HUES48 (cell line): ENCODE measurements around the gene SCAMP3.

ENCODE experiments used
- H3K27ac ChIP-seq: one replicate; pipeline ENCODE4 v1.7.0; 2013; ENCODE audit warnings: low read depth, low read length, inconsistent platforms
- H3K27me3 ChIP-seq: 2 replicates; pipeline ENCODE4 v1.6.1; 2013; ENCODE audit warnings: mild to moderate bottlenecking, low read length; ENCODE audit not compliant: control insufficient read depth, insufficient read depth
- H3K36me3 ChIP-seq: 2 replicates; pipeline ENCODE4 v1.6.1; 2013; ENCODE audit warnings: low read length; ENCODE audit not compliant: control insufficient read depth, insufficient read depth
- H3K4me1 ChIP-seq: 2 replicates; pipeline ENCODE4 v1.6.1; 2013; ENCODE audit warnings: mild to moderate bottlenecking, low read length; ENCODE audit not compliant: control insufficient read depth, insufficient read depth
- H3K4me3 ChIP-seq: 2 replicates; pipeline ENCODE4 v1.5.1; 2013; ENCODE audit warnings: mild to moderate bottlenecking, low read depth, low read length
- H3K9ac ChIP-seq: 2 replicates; pipeline ENCODE4 v1.6.1; 2013; ENCODE audit warnings: mild to moderate bottlenecking, low read depth, low read length, moderate library complexity
- H3K9me3 ChIP-seq: 2 replicates; pipeline ENCODE4 v1.6.1; 2013; ENCODE audit warnings: low read length; ENCODE audit not compliant: control insufficient read depth, insufficient read depth

The SCAMP3 gene

DNA sequence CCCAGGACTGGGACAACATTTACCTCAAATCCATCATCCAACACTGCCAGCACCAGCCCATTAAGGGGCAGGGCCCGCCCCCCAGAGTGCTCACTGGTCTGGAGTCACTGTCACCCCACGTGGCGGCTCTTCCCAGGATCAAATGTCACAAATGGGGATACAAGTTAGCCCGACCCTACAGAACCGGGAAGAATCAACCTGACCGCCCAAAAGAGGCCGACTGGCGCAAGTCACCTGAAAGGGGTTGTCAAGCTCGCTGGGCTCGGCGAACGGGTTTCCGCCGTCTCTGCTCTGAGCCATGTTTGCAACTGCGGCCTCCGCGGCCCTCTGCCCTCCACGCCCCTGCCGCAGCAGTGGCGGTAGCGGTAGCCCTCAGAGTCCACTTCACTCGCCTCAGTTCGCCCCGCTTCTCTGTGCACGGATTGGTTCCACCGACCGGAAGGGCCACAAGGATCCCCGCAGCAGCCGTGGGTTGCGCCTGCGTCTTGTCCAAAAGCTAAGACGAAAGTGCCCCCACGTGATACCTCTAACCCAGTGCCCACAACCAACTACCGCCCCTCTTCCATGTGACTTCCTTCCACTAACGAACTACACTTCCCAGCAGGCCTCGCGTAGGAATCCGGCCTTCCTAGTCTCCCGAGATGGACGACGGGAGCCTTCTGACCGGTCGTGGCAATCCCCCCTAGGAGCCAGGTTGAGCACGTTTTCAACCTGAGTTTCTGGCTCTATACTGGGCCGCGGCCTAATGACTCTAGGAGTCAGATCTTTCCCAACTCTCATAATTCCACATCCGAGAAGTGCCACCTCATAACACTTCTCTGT lies at the start of gene SCAMP3:
Gene SCAMP3 (minus strand): TSS at position 509 of the 822 bp plus-strand sequence. CDS start 209 bp downstream, at position 300.
- Histone ChIP-seq H3K4me1 (peaks cover 8% of the 10 kb centered on the region), H3K27me3 (no peaks in the 10 kb centered on the region), H3K9me3 (no peaks in the 10 kb centered on the region), H3K4me3 (peak within 1 kb of the TSS; percentile 77), H3K27ac (peak within 1 kb of the TSS; percentile 92), H3K9ac (peak within 1 kb of the TSS; percentile 75), H3K36me3 (peaks cover 59% of the 10 kb centered on the region)

DNA sequence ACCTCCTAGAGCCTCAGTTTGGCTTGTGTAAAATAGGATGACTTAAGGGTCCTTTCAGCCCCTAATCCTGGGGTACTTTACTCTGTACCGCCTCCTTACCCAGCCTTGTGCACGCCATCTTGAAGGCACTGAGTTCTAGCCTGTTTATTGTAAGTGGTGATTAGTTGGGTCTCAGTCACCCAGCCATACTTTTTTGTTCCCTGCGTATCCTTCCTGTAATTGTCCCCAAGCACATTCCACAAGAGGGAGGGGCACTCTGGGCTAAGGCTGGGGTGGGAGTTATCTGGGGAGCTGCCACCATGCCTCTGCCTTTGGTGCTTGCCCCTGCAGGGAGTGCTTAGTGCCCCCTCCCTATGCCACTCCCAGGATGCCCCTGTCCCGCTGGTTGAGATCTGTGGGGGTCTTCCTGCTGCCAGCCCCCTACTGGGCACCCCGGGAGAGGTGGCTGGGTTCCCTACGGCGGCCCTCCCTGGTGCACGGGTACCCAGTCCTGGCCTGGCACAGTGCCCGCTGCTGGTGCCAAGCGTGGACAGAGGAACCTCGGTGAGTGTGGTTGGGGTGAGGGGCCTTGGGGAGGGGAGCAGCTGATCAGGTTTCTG lies 47.4 kb upstream of the SCAMP3 start:
- Histone ChIP-seq H3K4me3 (peak overlapping the region; percentile 99), H3K36me3 (peaks cover 35% of the 10 kb centered on the region), H3K4me1 (0 out of 2 replicates have a peak, but pooled peaks cover 3% of the 10 kb centered on the region), H3K9ac (peak overlapping the region; percentile 89), H3K9me3 (no peaks in the 10 kb centered on the region), H3K27me3 (0 out of 2 replicates have a peak, but pooled peaks cover 3% of the 10 kb centered on the region), H3K27ac (peak overlapping the region; percentile 97)

- Histone ChIP-seq H3K9ac (peak within 1 kb of the TSS; percentile 89), H3K4me3 (peak within 1 kb of the TSS; percentile 99), H3K36me3 (peaks cover 31% of the 10 kb centered on the region), H3K27ac (peak within 1 kb of the TSS; percentile 97), H3K4me1 (0 out of 2 replicates have a peak, but pooled peaks cover 3% of the 10 kb centered on the region), H3K27me3 (0 out of 2 replicates have a peak, but pooled peaks cover 4% of the 10 kb centered on the region), H3K9me3 (no peaks in the 10 kb centered on the region)
Measured at GRCh38 chr1:155308493-155309422, 46.6 kb upstream of the SCAMP3 start, which contains the start of gene FDPS. Gene FDPS (plus strand): TSS chr1:155308866. CDS start chr1:155309790, 924 bp downstream.

- H3K27ac ChIP-seq: peak overlapping the region; percentile 97
- H3K4me3 ChIP-seq: no peak overlapping the region
- H3K4me1 ChIP-seq: 0 out of 2 replicates have a peak, but pooled peaks cover 3% of the 10 kb centered on the region
- 0 out of 2 replicates have a peak, but pooled peaks cover 4% of the 10 kb centered on the region for H3K27me3 ChIP-seq
- H3K36me3 ChIP-seq: peaks cover 20% of the 10 kb centered on the region
- no peaks in the 10 kb centered on the region for H3K9me3 ChIP-seq
- no peak overlapping the region for H3K9ac ChIP-seq
Measured at GRCh38 chr1:155307247-155307740, 45.1 kb upstream of the SCAMP3 start.

DNA sequence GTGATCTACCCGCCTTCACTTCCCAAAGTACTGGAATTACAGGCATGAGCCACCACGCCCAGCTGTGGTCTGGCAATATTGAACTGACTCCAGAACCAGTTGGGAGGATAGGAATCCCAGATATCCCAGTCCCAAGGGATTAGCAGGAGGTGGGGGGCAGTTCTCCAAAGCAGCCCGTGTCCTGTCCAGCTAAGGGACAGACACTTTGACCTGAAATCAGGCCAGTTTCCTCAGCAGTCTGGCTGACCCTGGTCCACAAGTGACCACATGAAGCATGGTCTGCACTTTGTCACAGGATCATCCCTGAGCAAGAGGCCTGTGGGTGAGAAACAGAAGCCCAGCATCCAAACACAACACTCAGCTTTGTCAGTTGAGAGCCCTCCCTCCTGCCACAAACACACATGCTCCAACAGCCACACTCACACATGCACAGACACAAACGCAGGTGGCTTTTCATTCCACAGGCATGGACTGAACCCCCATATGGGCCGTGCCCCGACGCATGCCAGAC lies 43.8 kb upstream of the SCAMP3 start:
- Histone ChIP-seq H3K9ac (no peak overlapping the region), H3K36me3 (peaks cover 9% of the 10 kb centered on the region), H3K9me3 (no peaks in the 10 kb centered on the region), H3K27me3 (0 out of 2 replicates have a peak, but pooled peaks cover 4% of the 10 kb centered on the region), H3K4me3 (no peak overlapping the region), H3K27ac (no peak overlapping the region), H3K4me1 (0 out of 2 replicates have a peak, but pooled peaks cover 3% of the 10 kb centered on the region)

DNA sequence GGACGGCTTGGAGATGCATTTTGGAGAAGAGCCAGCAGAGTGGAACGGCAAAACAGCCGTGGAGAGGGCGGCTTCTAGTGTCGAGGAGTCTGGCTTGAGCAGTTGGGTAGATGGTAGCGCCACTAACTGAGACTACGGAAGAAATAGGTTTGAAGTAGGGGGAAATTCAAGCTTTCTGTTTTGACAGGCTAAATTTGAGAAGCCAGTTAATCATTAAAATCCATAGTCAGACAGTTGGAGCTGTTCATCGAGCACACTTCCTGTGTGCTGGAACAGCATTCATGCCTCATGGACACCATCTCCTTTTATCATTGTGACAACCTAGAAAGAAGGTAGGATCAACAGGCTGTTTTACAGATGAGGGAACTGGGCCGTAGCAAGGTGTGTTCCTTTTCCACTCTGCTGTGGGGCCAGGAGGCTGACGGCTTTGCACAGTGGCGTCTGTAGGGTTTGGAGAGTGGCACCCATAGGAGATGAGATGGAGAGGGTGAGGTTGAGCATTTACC lies 42.5 kb upstream of the SCAMP3 start:
- H3K4me1 ChIP-seq: 0 out of 2 replicates have a peak, but pooled peaks cover 3% of the 10 kb centered on the region
- no peak overlapping the region for H3K27ac ChIP-seq
- H3K9ac ChIP-seq: no peak overlapping the region
- no peak overlapping the region for H3K4me3 ChIP-seq
- H3K9me3 ChIP-seq: no peaks in the 10 kb centered on the region
- no peaks in the 10 kb centered on the region for H3K36me3 ChIP-seq
- 0 out of 2 replicates have a peak, but pooled peaks cover 4% of the 10 kb centered on the region for H3K27me3 ChIP-seq

DNA sequence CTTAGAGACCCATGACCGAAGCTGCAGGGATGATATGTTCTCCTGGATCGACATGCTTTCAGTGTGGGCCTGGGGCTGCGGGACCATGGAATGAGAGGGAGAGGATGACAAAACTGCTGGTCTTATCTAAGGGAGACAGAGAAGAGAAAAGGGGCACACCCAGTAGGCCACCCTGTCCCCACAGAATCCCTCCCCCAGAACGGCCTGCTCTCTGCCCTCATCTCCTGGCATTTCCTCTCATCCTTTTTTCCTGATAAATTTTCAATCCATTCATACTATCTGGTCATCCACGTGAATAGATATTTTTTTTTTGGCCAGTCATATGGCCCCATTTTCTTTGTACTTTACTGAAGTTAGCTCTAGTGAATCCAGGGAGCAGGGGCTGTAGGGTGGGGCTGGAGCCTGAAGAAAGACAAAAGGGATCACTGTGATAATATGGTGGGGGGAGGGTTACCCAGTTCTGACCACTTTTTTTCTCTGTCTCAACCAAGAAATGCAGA lies 39.2 kb upstream of the SCAMP3 start, which contains the start of gene PKLR:
Gene PKLR (minus strand): TSS at position 97 of the 500 bp plus-strand sequence. CDS start 43 bp downstream, at position 54.
- H3K27ac ChIP-seq: no peak within 1 kb of the TSS
- H3K9me3 ChIP-seq: no peaks in the 10 kb centered on the region
- H3K4me1 ChIP-seq: peaks cover 9% of the 10 kb centered on the region; the same call in 1 of the 2 replicates
- H3K27me3 ChIP-seq: peaks cover 8% of the 10 kb centered on the region; the same call in 1 of the 2 replicates
- no peak within 1 kb of the TSS for H3K9ac ChIP-seq
- H3K36me3 ChIP-seq: no peaks in the 10 kb centered on the region
- H3K4me3 ChIP-seq: no peak within 1 kb of the TSS

- H3K36me3 ChIP-seq: no peaks in the 10 kb centered on the region
- peaks cover 12% of the 10 kb centered on the region for H3K27me3 ChIP-seq
- H3K4me3 ChIP-seq: no peak overlapping the region
- no peak overlapping the region for H3K9ac ChIP-seq
- peaks cover 12% of the 10 kb centered on the region; the same call in 1 of the 2 replicates for H3K4me1 ChIP-seq
- no peaks in the 10 kb centered on the region for H3K9me3 ChIP-seq
- H3K27ac ChIP-seq: no peak overlapping the region
Measured at GRCh38 chr1:155300553-155301329, 38.6 kb upstream of the SCAMP3 start.

DNA sequence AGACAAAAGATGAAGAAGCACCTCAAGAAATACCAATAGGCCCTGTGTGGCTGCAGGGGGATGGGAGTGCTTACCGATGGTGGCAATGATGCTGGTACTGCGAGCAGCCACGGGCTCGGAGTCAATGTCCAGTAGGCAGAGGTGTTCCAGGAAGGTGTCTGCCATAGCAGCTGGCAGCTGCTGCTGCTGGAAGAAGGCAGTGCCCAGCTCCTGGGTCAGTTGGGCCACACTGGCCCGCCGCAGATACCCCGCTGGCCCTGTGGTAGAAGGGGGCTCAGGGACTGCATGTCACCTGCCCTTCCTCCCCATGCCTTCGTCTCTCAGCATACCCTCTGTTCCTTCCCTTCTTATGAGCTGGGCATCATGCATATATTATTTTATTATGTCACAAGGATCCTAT lies 37.9 kb upstream of the SCAMP3 start:
- H3K36me3 ChIP-seq: no peaks in the 10 kb centered on the region
- no peak overlapping the region for H3K4me3 ChIP-seq
- H3K27me3 ChIP-seq: peaks cover 19% of the 10 kb centered on the region
- peaks cover 14% of the 10 kb centered on the region; the same call in 1 of the 2 replicates for H3K4me1 ChIP-seq
- no peak overlapping the region for H3K27ac ChIP-seq
- no peak overlapping the region for H3K9ac ChIP-seq
- H3K9me3 ChIP-seq: no peaks in the 10 kb centered on the region
